ENCODE data around the gene GEMIN4. TPM values are rescaled to one million over a fixed set of nuclear protein-coding genes. Genes with fewer than 3 reads are reported as not detected.

Gene GEMIN4
- total RNA-seq, 1 donor from 2014 or later: 7.8 TPM

- H3K9me3 ChIP-seq (ENCODE audit: control insufficient read depth in 3 of 3, low read length in 3 of 3): no peaks in the 10 kb centered on the region
- peaks cover 18 to 23% (median 23%) of the 10 kb centered on the region in 3 donors for H3K36me3 ChIP-seq (ENCODE audit: control insufficient read depth in 3 of 3, insufficient read depth in 3 of 3, low read length in 3 of 3)
- H3K27ac ChIP-seq (ENCODE audit: low read depth, low read length): no peak overlapping the region
- peaks cover 18 to 32% (median 26%) of the 10 kb centered on the region in 3 donors for H3K4me1 ChIP-seq (ENCODE audit: control insufficient read depth in 3 of 3, insufficient read depth in 3 of 3, low read length in 3 of 3)
- H3K27me3 ChIP-seq (ENCODE audit: control insufficient read depth in 3 of 3, insufficient read depth in 3 of 3, low read length in 3 of 3): no peaks in the 10 kb centered on the region
- no peak overlapping the region for H3K9ac ChIP-seq (ENCODE audit: low read depth in 1 of 3, low read length in 3 of 3)
- no peak overlapping the region for H3K4me3 ChIP-seq (ENCODE audit: low read length in 3 of 3)
Measured at GRCh38 chr17:784143-784542, 32.1 kb upstream of the GEMIN4 start.

DNA sequence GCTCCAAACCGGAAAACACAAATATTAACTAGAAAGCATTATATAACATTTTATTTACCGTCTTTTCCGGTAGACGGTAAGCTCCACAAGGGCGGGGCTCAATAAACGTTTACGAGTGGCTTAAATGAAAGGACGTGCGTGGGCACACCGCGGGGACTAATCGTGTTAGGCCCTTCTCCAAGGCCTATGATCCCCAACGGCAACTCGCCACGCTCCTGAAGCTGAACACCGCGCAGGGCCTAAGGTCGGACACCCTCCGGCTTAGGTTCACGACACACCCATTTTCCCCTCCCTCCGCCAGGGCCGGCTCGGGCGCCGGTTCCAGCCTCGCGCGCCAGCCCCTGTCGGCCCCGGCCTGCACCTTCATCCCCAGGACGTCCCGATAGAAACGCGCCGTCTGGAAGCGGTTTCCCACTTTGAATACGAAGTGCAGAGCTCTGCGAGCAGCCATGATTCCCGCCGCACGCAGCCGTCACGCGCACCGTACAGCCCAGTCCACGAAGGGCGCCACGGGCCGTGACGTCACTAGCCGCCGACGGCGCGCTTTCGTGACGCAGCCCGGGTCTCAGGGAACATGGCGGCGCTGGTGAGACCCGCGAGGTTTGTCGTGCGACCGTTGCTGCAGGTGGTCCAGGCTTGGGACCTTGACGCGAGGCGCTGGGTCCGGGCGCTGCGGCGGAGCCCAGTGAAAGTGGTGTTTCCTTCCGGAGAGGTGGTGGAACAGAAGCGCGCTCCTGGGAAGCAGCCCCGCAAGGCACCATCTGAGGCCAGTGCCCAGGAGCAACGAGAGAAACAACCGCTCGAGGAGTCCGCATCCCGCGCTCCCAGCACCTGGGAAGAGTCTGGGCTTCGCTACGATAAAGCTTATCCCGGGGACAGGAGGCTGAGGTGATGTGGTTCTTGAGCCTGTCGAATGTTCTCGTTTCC lies 30.0 kb upstream of the GEMIN4 start, which contains the start of the genes GLOD4 and MRM3:
Gene GLOD4, minus strand, starts transcription at position 476 of the 927 bp plus-strand sequence. Its CDS starts 25 bp downstream, at position 451.
Gene MRM3, plus strand, starts transcription at position 549 of the 927 bp plus-strand sequence. Its CDS starts 26 bp downstream, at position 575.
- H3K27me3 ChIP-seq (ENCODE audit: control insufficient read depth in 3 of 3, insufficient read depth in 3 of 3, low read length in 3 of 3): no peaks in the 10 kb centered on the region
- no peaks in the 10 kb centered on the region for H3K9me3 ChIP-seq (ENCODE audit: control insufficient read depth in 3 of 3, low read length in 3 of 3)
- H3K4me3 ChIP-seq (ENCODE audit: low read length in 3 of 3): peak within 1 kb of the TSS; percentile 94 to 97 (median 96)
- peaks cover 18 to 32% (median 26%) of the 10 kb centered on the region in 3 donors for H3K4me1 ChIP-seq (ENCODE audit: control insufficient read depth in 3 of 3, insufficient read depth in 3 of 3, low read length in 3 of 3)
- peaks cover 12 to 29% (median 27%) of the 10 kb centered on the region in 3 donors for H3K36me3 ChIP-seq (ENCODE audit: control insufficient read depth in 3 of 3, insufficient read depth in 3 of 3, low read length in 3 of 3)
- H3K27ac ChIP-seq (ENCODE audit: low read depth, low read length): peak within 1 kb of the TSS; percentile 89
- peak within 1 kb of the TSS; percentile 93 to 98 (median 95) for H3K9ac ChIP-seq (ENCODE audit: low read depth in 1 of 3, low read length in 3 of 3)

DNA sequence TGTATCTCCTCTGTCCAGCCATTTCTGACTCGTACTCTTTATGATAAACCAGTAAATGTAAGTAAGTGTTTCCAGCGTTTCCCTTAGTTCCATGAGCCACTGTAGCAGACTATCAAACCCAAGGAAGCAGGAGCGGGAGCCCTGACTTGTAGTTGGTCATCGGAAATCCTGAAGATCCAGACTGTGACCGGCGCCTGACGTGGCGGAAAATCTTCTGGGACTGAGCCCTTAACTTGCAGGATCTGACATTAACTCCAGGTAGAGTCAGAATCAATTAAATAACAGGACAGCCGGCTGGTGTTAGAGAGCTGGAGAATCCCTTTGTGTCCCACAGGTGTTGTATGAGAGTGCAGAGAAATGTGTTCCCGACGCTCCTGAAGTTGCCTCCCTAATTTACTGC lies 26.0 kb upstream of the GEMIN4 start:
- no peaks in the 10 kb centered on the region for H3K27me3 ChIP-seq (ENCODE audit: control insufficient read depth in 3 of 3, insufficient read depth in 3 of 3, low read length in 3 of 3)
- H3K27ac ChIP-seq (ENCODE audit: low read depth, low read length): no peak overlapping the region
- peaks cover 20 to 52% (median 47%) of the 10 kb centered on the region in 3 donors for H3K36me3 ChIP-seq (ENCODE audit: control insufficient read depth in 3 of 3, insufficient read depth in 3 of 3, low read length in 3 of 3)

GRCh38 chr17:774313-774584 lies 22.2 kb upstream of the GEMIN4 start:
- H3K9ac ChIP-seq (ENCODE audit: low read depth in 1 of 3, low read length in 3 of 3): no peak overlapping the region
- no peaks in the 10 kb centered on the region for H3K4me1 ChIP-seq (ENCODE audit: control insufficient read depth in 3 of 3, insufficient read depth in 3 of 3, low read length in 3 of 3)
- no peaks in the 10 kb centered on the region for H3K9me3 ChIP-seq (ENCODE audit: control insufficient read depth in 3 of 3, low read length in 3 of 3)
- H3K4me3 ChIP-seq (ENCODE audit: low read length in 3 of 3): no peak overlapping the region
- H3K27ac ChIP-seq (ENCODE audit: low read depth, low read length): no peak overlapping the region
- H3K27me3 ChIP-seq (ENCODE audit: control insufficient read depth in 3 of 3, insufficient read depth in 3 of 3, low read length in 3 of 3): no peaks in the 10 kb centered on the region
- H3K36me3 ChIP-seq (ENCODE audit: control insufficient read depth in 3 of 3, insufficient read depth in 3 of 3, low read length in 3 of 3): peaks cover 39 to 72% (median 67%) of the 10 kb centered on the region in 3 donors

More for the DNA sequence above, 26.0 kb upstream of the GEMIN4 start:
- Histone ChIP-seq H3K4me3 (ENCODE audit: low read length in 3 of 3) (no peak overlapping the region), H3K9ac (ENCODE audit: low read depth in 1 of 3, low read length in 3 of 3) (no peak overlapping the region), H3K9me3 (ENCODE audit: control insufficient read depth in 3 of 3, low read length in 3 of 3) (no peaks in the 10 kb centered on the region), H3K4me1 (ENCODE audit: control insufficient read depth in 3 of 3, insufficient read depth in 3 of 3, low read length in 3 of 3) (peaks cover 8 to 17% (median 14%) of the 10 kb centered on the region in 3 donors)

GRCh38 chr17:773467-774312 lies 21.6 kb upstream of the GEMIN4 start:
- Histone ChIP-seq H3K9ac (ENCODE audit: low read depth in 1 of 3, low read length in 3 of 3) (no peak overlapping the region), H3K27ac (ENCODE audit: low read depth, low read length) (no peak overlapping the region), H3K9me3 (ENCODE audit: control insufficient read depth in 3 of 3, low read length in 3 of 3) (no peaks in the 10 kb centered on the region), H3K4me3 (ENCODE audit: low read length in 3 of 3) (no peak overlapping the region), H3K36me3 (ENCODE audit: control insufficient read depth in 3 of 3, insufficient read depth in 3 of 3, low read length in 3 of 3) (peaks cover 44 to 75% (median 68%) of the 10 kb centered on the region in 3 donors), H3K4me1 (ENCODE audit: control insufficient read depth in 3 of 3, insufficient read depth in 3 of 3, low read length in 3 of 3) (no peaks in the 10 kb centered on the region), H3K27me3 (ENCODE audit: control insufficient read depth in 3 of 3, insufficient read depth in 3 of 3, low read length in 3 of 3) (no peaks in the 10 kb centered on the region)

GRCh38 chr17:773016-773415 lies 21.0 kb upstream of the GEMIN4 start:
- Histone ChIP-seq H3K9me3 (ENCODE audit: control insufficient read depth in 3 of 3, low read length in 3 of 3) (no peaks in the 10 kb centered on the region), H3K27ac (ENCODE audit: low read depth, low read length) (no peak overlapping the region), H3K27me3 (ENCODE audit: control insufficient read depth in 3 of 3, insufficient read depth in 3 of 3, low read length in 3 of 3) (no peaks in the 10 kb centered on the region), H3K4me3 (ENCODE audit: low read length in 3 of 3) (no peak overlapping the region), H3K36me3 (ENCODE audit: control insufficient read depth in 3 of 3, insufficient read depth in 3 of 3, low read length in 3 of 3) (peaks cover 42 to 71% (median 62%) of the 10 kb centered on the region in 3 donors), H3K9ac (ENCODE audit: low read depth in 1 of 3, low read length in 3 of 3) (no peak overlapping the region), H3K4me1 (ENCODE audit: control insufficient read depth in 3 of 3, insufficient read depth in 3 of 3, low read length in 3 of 3) (no peaks in the 10 kb centered on the region)

DNA sequence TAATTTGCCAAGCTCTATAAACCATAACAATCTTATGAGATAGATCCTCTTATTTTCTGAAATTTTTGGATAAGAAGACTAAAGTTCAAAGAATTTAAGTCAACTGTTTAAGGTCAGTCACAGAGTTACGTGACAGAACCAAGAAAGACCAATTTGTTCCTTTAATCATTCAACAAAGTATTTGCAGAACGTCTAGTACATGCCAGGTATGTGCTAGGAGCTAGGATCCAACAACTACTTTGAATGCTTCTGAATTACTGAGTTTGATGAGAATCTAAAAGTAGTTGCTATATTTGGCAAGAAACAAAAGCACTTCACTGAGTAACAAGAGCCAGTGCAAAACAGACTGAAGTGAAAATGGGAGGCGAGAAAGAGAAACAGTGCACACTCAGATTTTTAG lies 15.0 kb upstream of the GEMIN4 start:
- H3K36me3 ChIP-seq (ENCODE audit: control insufficient read depth in 3 of 3, insufficient read depth in 3 of 3, low read length in 3 of 3): peaks cover 32 to 43% (median 38%) of the 10 kb centered on the region in 3 donors
- H3K4me1 ChIP-seq (ENCODE audit: control insufficient read depth in 3 of 3, insufficient read depth in 3 of 3, low read length in 3 of 3): no peaks in the 10 kb centered on the region
- H3K27me3 ChIP-seq (ENCODE audit: control insufficient read depth in 3 of 3, insufficient read depth in 3 of 3, low read length in 3 of 3): no peaks in the 10 kb centered on the region
- no peak overlapping the region for H3K4me3 ChIP-seq (ENCODE audit: low read length in 3 of 3)
- H3K9me3 ChIP-seq (ENCODE audit: control insufficient read depth in 3 of 3, low read length in 3 of 3): no peaks in the 10 kb centered on the region
- H3K27ac ChIP-seq (ENCODE audit: low read depth, low read length): no peak overlapping the region
- H3K9ac ChIP-seq (ENCODE audit: low read depth in 1 of 3, low read length in 3 of 3): no peak overlapping the region

GRCh38 chr17:760371-760770 lies 8.3 kb upstream of the GEMIN4 start:
- no peak overlapping the region for H3K27ac ChIP-seq (ENCODE audit: low read depth, low read length)
- peaks cover 16 to 43% (median 27%) of the 10 kb centered on the region in 3 donors for H3K36me3 ChIP-seq (ENCODE audit: control insufficient read depth in 3 of 3, insufficient read depth in 3 of 3, low read length in 3 of 3)

GRCh38 chr17:759964-760363 lies 7.9 kb upstream of the GEMIN4 start:
- Histone ChIP-seq H3K27me3 (ENCODE audit: control insufficient read depth in 3 of 3, insufficient read depth in 3 of 3, low read length in 3 of 3) (no peaks in the 10 kb centered on the region), H3K9me3 (ENCODE audit: control insufficient read depth in 3 of 3, low read length in 3 of 3) (no peaks in the 10 kb centered on the region), H3K9ac (ENCODE audit: low read depth in 1 of 3, low read length in 3 of 3) (no peak overlapping the region), H3K36me3 (ENCODE audit: control insufficient read depth in 3 of 3, insufficient read depth in 3 of 3, low read length in 3 of 3) (peaks cover 13 to 40% (median 27%) of the 10 kb centered on the region in 3 donors), H3K4me1 (ENCODE audit: control insufficient read depth in 3 of 3, insufficient read depth in 3 of 3, low read length in 3 of 3) (peaks cover 0 to 4% (median 0%) of the 10 kb centered on the region in 3 donors), H3K4me3 (ENCODE audit: low read length in 3 of 3) (no peak overlapping the region), H3K27ac (ENCODE audit: low read depth, low read length) (no peak overlapping the region)

More at GRCh38 chr17:760371-760770, 8.3 kb upstream of the GEMIN4 start:
- Histone ChIP-seq H3K9ac (ENCODE audit: low read depth in 1 of 3, low read length in 3 of 3) (no peak overlapping the region), H3K27me3 (ENCODE audit: control insufficient read depth in 3 of 3, insufficient read depth in 3 of 3, low read length in 3 of 3) (no peaks in the 10 kb centered on the region), H3K4me1 (ENCODE audit: control insufficient read depth in 3 of 3, insufficient read depth in 3 of 3, low read length in 3 of 3) (peaks cover 0 to 4% (median 0%) of the 10 kb centered on the region in 3 donors), H3K9me3 (ENCODE audit: control insufficient read depth in 3 of 3, low read length in 3 of 3) (no peaks in the 10 kb centered on the region), H3K4me3 (ENCODE audit: low read length in 3 of 3) (no peak overlapping the region)

Measured in skeletal muscle tissue (tissue), 4 donors.